ENCODE data around the gene PYGO1. TPM values are rescaled to one million over a fixed set of nuclear protein-coding genes. Genes with fewer than 3 reads are reported as not detected.
A peak's percentile ranks its signal among the peaks of the same experiment; 100 is the strongest.

PYGO1 gene
- total and polyA plus RNA-seq, 2 experiments from 2014 or later: 5.4 to 10.7 TPM

DNA sequence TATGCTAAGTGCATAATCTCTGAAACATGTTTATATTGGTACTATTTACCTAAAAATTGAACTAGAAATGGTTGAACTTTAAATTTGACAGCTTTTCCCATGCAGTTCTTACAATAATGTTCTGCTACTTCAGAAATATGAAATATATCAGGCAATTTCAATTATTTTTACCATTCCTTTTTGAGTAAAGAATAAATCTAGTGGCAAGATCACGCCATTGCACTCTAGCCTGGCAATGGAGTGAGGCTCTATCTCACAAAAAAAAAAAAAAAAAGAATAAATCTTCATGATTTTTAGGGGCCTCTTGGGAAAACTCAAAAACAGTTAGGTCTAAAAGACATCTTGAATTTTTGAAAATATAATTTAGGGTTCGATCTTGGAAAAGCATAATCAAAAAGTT lies 69.5 kb downstream of the PYGO1 start:
- Histone ChIP-seq H3K27me3 (no peaks in the 10 kb centered on the region), H3K27ac (no peak overlapping the region), H3K9me3 (ENCODE audit: low read depth) (no peaks in the 10 kb centered on the region), H3K4me3 (no peak overlapping the region), H3K4me1 (ENCODE audit: low read depth) (no peaks in the 10 kb centered on the region), H3K36me3 (no peaks in the 10 kb centered on the region)
- TF ChIP-seq CTCF (IDR thresholded peaks at IDR 0.05; ENCODE audit: low read depth, low read length): peak; percentile 23
- DNase-seq (ENCODE audit: low read depth in 1 of 2, low spot score in 1 of 2): no peak

- no peak overlapping the region for H3K27ac ChIP-seq
- H3K4me1 ChIP-seq (ENCODE audit: low read depth): no peaks in the 10 kb centered on the region
- no peak for TF ChIP-seq CTCF (IDR thresholded peaks at IDR 0.05; ENCODE audit: low read depth, low read length)
- H3K9me3 ChIP-seq (ENCODE audit: low read depth): no peaks in the 10 kb centered on the region
- no peak overlapping the region for H3K4me3 ChIP-seq
- no peaks in the 10 kb centered on the region for H3K36me3 ChIP-seq
- no peak for DNase-seq (ENCODE audit: low read depth in 1 of 2, low spot score in 1 of 2)
- H3K27me3 ChIP-seq: no peaks in the 10 kb centered on the region
These were observed 70.1 kb downstream of the PYGO1 start for GRCh38 chr15:55518009-55518408.

GRCh38 chr15:55515991-55516776 lies 72.0 kb downstream of the PYGO1 start:
- no peaks in the 10 kb centered on the region for H3K4me1 ChIP-seq (ENCODE audit: low read depth)
- H3K4me3 ChIP-seq: no peak overlapping the region
- no peak overlapping the region for H3K27ac ChIP-seq
- H3K36me3 ChIP-seq: no peaks in the 10 kb centered on the region
- no peak for TF ChIP-seq CTCF (IDR thresholded peaks at IDR 0.05; ENCODE audit: low read depth, low read length)
- H3K27me3 ChIP-seq: no peaks in the 10 kb centered on the region
- no peaks in the 10 kb centered on the region for H3K9me3 ChIP-seq (ENCODE audit: low read depth)
- DNase-seq (ENCODE audit: low read depth in 1 of 2, low spot score in 1 of 2): no peak

- no peak for TF ChIP-seq CTCF (IDR thresholded peaks at IDR 0.05; ENCODE audit: low read depth, low read length)
- Histone ChIP-seq H3K4me1 (ENCODE audit: low read depth) (no peaks in the 10 kb centered on the region), H3K27me3 (no peaks in the 10 kb centered on the region), H3K36me3 (no peaks in the 10 kb centered on the region), H3K9me3 (ENCODE audit: low read depth) (no peaks in the 10 kb centered on the region), H3K4me3 (no peak overlapping the region), H3K27ac (no peak overlapping the region)
- no peak for DNase-seq (ENCODE audit: low read depth in 1 of 2, low spot score in 1 of 2)
These were observed 72.7 kb downstream of the PYGO1 start for GRCh38 chr15:55515491-55515890.

DNA sequence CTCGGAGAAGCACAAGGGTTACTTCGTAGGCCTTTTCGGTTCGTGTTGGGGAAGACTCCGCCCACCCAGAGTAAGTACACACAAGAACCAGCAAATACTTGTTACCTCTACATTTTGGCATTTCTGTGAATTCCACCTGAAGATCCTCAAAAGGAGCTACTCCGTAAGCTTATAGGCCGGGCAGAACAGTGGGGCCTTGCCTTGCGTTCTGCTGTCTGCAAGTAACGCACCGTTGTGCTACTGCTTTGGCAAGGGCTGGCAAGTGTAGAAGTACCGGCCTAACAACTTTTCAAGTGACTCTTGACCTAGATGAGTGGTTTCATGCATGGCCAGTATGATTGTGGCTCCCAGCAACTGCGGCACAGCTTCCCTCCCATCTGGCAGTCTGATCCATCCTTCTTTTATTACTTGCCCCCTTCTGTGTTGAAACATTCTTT lies 73.7 kb downstream of the PYGO1 start:
- H3K36me3 ChIP-seq: no peaks in the 10 kb centered on the region
- H3K4me1 ChIP-seq (ENCODE audit: low read depth): no peaks in the 10 kb centered on the region
- no peak for DNase-seq (ENCODE audit: low read depth in 1 of 2, low spot score in 1 of 2)
- no peaks in the 10 kb centered on the region for H3K27me3 ChIP-seq
- no peak overlapping the region for H3K27ac ChIP-seq
- H3K9me3 ChIP-seq (ENCODE audit: low read depth): no peaks in the 10 kb centered on the region
- no peak overlapping the region for H3K4me3 ChIP-seq
- no peak for TF ChIP-seq CTCF (IDR thresholded peaks at IDR 0.05; ENCODE audit: low read depth, low read length)

All from cardiac muscle cell (in vitro differentiated cells and primary cell).